MM.1S (cell line): ENCODE data around the gene ZNF273.

ENCODE experiments used
- CTCF ChIP-seq: fragments of 300-600 bp; sonication (generic); IDR thresholded peaks from 2 replicates; pipeline ENCODE4 v1.5.1; 2016; ENCODE audit warnings: antibody characterized with exemption, low read length, mixed read lengths
- EZH2 ChIP-seq: fragments of 300-600 bp; sonication (generic); optimal IDR thresholded peaks from 2 replicates; pipeline ENCODE3; 2017; ENCODE audit warnings: low read depth, mild to moderate bottlenecking, antibody characterized with exemption, low read length, mixed read lengths

- no peak for TF ChIP-seq CTCF
- TF ChIP-seq EZH2: no peak
These were observed 27.8 kb upstream of the ZNF273 start for GRCh38 chr7:64875258-64875657.
